Measurements from ENCODE around the gene MCFD2.

DNA sequence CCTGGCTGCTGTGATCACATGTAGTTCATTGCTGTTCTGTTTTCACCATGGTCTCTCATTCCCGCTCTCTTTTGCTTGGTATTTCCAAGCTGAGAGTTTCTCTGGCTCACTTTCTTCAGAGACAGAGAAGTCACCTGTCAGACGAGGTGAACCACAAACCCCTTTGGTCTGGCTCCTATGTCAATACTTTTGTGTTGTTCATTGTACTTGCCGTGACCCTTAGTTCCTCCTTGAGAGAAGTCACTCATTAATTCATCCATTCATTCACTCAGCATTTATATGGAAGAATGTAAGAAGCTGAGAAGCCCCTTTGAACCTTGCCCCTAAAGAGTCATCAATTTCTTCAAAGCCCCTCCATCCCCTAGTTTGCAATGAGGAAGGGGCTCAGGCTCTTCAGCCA lies 15.2 kb downstream of the MCFD2 start:
- TF ChIP-seq, protein P1, sequence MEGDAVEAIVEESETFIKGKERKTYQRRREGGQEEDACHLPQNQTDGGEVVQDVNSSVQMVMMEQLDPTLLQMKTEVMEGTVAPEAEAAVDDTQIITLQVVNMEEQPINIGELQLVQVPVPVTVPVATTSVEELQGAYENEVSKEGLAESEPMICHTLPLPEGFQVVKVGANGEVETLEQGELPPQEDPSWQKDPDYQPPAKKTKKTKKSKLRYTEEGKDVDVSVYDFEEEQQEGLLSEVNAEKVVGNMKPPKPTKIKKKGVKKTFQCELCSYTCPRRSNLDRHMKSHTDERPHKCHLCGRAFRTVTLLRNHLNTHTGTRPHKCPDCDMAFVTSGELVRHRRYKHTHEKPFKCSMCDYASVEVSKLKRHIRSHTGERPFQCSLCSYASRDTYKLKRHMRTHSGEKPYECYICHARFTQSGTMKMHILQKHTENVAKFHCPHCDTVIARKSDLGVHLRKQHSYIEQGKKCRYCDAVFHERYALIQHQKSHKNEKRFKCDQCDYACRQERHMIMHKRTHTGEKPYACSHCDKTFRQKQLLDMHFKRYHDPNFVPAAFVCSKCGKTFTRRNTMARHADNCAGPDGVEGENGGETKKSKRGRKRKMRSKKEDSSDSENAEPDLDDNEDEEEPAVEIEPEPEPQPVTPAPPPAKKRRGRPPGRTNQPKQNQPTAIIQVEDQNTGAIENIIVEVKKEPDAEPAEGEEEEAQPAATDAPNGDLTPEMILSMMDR (IDR thresholded peaks at IDR 0.05) = no peak
- TF ChIP-seq POLR2AphosphoS5 (IDR thresholded peaks at IDR 0.05; ENCODE audit: low read depth, low read length) = no peak
